ENCODE data around the gene PARD6B. TPM values are rescaled to one million over a fixed set of nuclear protein-coding genes. Genes with fewer than 3 reads are reported as not detected.
A peak's percentile ranks its signal among the peaks of the same experiment; 100 is the strongest.

Gene PARD6B
- total and polyA plus RNA-seq, 11 donors, result 1.3 to 12.2 (median 4.2) TPM

- no peaks in the 10 kb centered on the region for H3K27me3 ChIP-seq
- peaks cover 0 to 8% (median 0%) of the 10 kb centered on the region in 9 donors for H3K36me3 ChIP-seq
- 51 to 62% (median 56%) methylated on average over 3 of the region's 3 CpGs for WGBS, 4 donors
- no peak overlapping the region for H3K4me3 ChIP-seq
- TF ChIP-seq CTCF (IDR thresholded peaks at IDR 0.05) (no peak), POLR2A (IDR thresholded peaks at IDR 0.05) (no peak)
- DNase-seq (no peak), ATAC-seq (no peak)
- H3K4me1 ChIP-seq, result peaks cover 0 to 47% (median 19%) of the 10 kb centered on the region in 12 donors
- H3K9me3 ChIP-seq, result no peaks in the 10 kb centered on the region
- intact Hi-C loops (cut with DNase I), result loop anchor here in 8 of 10 donors (5.0 to 10.0 kb wide), 8 partner anchors 82 to 562 kb away; no protein-coding TSS in a partner anchor
- H3K27ac ChIP-seq, result peak overlapping the region in 8 of 12 donors; percentile 1 to 88 (median 38)
Measured at GRCh38 chr20:50746138-50746940, 15.0 kb downstream of the PARD6B start.

GRCh38 chr20:50747275-50747674 lies 15.9 kb downstream of the PARD6B start:
- Histone ChIP-seq H3K27ac (peak overlapping the region in 4 of 12 donors; percentile 25 to 38 (median 33)), H3K27me3 (no peaks in the 10 kb centered on the region), H3K9me3 (no peaks in the 10 kb centered on the region), H3K4me1 (peaks cover 0 to 47% (median 19%) of the 10 kb centered on the region in 12 donors), H3K4me3 (no peak overlapping the region), H3K36me3 (peaks cover 0 to 8% (median 0%) of the 10 kb centered on the region in 9 donors)
- TF ChIP-seq CTCF (IDR thresholded peaks at IDR 0.05) (no peak), POLR2A (IDR thresholded peaks at IDR 0.05) (no peak)
- intact Hi-C loops (cut with DNase I), result loop anchor here in 8 of 10 donors (5.0 to 10.0 kb wide), 8 partner anchors 82 to 562 kb away; no protein-coding TSS in a partner anchor
- DNase-seq, result no peak
- WGBS, 4 donors, result 95 to 99% (median 96%) methylated on average over 2 of the region's 2 CpGs
- ATAC-seq, result no peak

- no peak for TF ChIP-seq CTCF (IDR thresholded peaks at IDR 0.05)
- no peak for TF ChIP-seq POLR2A (IDR thresholded peaks at IDR 0.05)
Measured at GRCh38 chr20:50750145-50750671, 18.8 kb downstream of the PARD6B start.

GRCh38 chr20:50753152-50753551 lies 21.8 kb downstream of the PARD6B start:
- Histone ChIP-seq H3K36me3 (peaks cover 0 to 8% (median 0%) of the 10 kb centered on the region in 9 donors), H3K27ac (no peak overlapping the region), H3K9me3 (no peaks in the 10 kb centered on the region), H3K4me1 (peaks cover 0 to 7% (median 0%) of the 10 kb centered on the region in 12 donors), H3K4me3 (no peak overlapping the region), H3K27me3 (no peaks in the 10 kb centered on the region)
- TF ChIP-seq POLR2A (IDR thresholded peaks at IDR 0.05), result no peak
- no peak for TF ChIP-seq CTCF (IDR thresholded peaks at IDR 0.05)
- DNase-seq (no peak), ATAC-seq (no peak)
- intact Hi-C loops (cut with DNase I), result loop anchor here in 1 of 10 donors (10.0 kb wide), 1 partner anchor 268 kb away; no protein-coding TSS in a partner anchor
- WGBS, 4 donors, result 93 to 95% (median 94%) methylated on average over 3 of the region's 3 CpGs

More at GRCh38 chr20:50750145-50750671, 18.8 kb downstream of the PARD6B start:
- intact Hi-C loops (cut with DNase I), result loop anchor here in 1 of 10 donors (2.0 to 10.0 kb wide), 2 partner anchors 123 to 265 kb away; no protein-coding TSS in a partner anchor
- H3K27ac ChIP-seq, result no peak overlapping the region
- peaks cover 0 to 8% (median 0%) of the 10 kb centered on the region in 9 donors for H3K36me3 ChIP-seq
- H3K4me3 ChIP-seq, result no peak overlapping the region
- ATAC-seq, result peak in 1 of 4 donors; percentile 9
- H3K9me3 ChIP-seq, result no peaks in the 10 kb centered on the region
- no peaks in the 10 kb centered on the region for H3K27me3 ChIP-seq
- no peak for DNase-seq
- 72 to 84% (median 76%) methylated on average over 8 of the region's 8 CpGs for WGBS, 4 donors
- H3K4me1 ChIP-seq, result peaks cover 0 to 26% (median 8%) of the 10 kb centered on the region in 12 donors

All from heart left ventricle (tissue), 16 donors.